HCT116 (cell line): Measurements from ENCODE around the gene NRCAM. TPM values are rescaled to one million over a fixed set of nuclear protein-coding genes. Genes with fewer than 3 reads are reported as not detected.

Experiments
- ATAC-seq: fragments of 200-7000 bp; cut with Tn5 transposase; 2 replicates; pipeline ENCODE4 v1.9.1; 2020; ENCODE audit warnings: mild to moderate bottlenecking, moderate library complexity
- BruUV-seq: library from RNA; stranded (reverse); fragments of 400-500 nt; replicated peaks from 2 replicates; lab custom pipeline; 2021; lab: Mats Ljungman, UMichigan
- CTCF ChIA-PET: fragments of 300-600 bp; sonication (Branson Sonifier 250); formaldehyde crosslinking; loops from one replicate; lab custom pipeline; 2021; ENCODE audit warnings: antibody characterized with exemption; lab: Charles Lee
- POLR2A ChIA-PET: fragments of 300-600, 350-600 bp; sonication (Branson Sonifier 250); formaldehyde crosslinking; loops from one replicate; lab custom pipeline; 2021; ENCODE audit warnings: antibody characterized with exemption; lab: Charles Lee
- RAD21 ChIA-PET, 2 experiments: fragments of 300-600 bp; sonication (Branson Sonifier 250); formaldehyde crosslinking; loops; one replicate each; lab custom pipeline; 2023; ENCODE audit warnings: low total read pairs in 2 of 2; ENCODE audit not compliant: uncharacterized antibody in 2 of 2, unreplicated experiment in 2 of 2, low non-redundant PET in 1 of 2; lab: Charles Lee
- DNase-seq: peaks from one replicate; pipeline ENCODE4 v3.0.0-alpha.2; 2010; ENCODE audit warnings: low read depth, low spot score
- H2AFZ ChIP-seq: fragments of 200-600 bp; shearing (Covaris generic), sonication (generic); 2 replicates; pipeline ENCODE4 v1.6.1; 2017; ENCODE audit warnings: low read depth, mixed run types, mixed read lengths, antibody characterized with exemption, low read length; ENCODE audit not compliant: poor library complexity, severe bottlenecking
- H3K27ac ChIP-seq: 2 replicates; pipeline ENCODE4 v1.5.1; 2012; ENCODE audit warnings: low read depth, low read length
- H3K27me3 ChIP-seq: fragments of 200-600 bp; sonication (generic); 2 replicates; pipeline ENCODE4 v1.6.1; 2016; ENCODE audit warnings: mixed run types, low read length, mixed read lengths; ENCODE audit not compliant: insufficient read depth
- H3K36me3 ChIP-seq, 2 experiments: fragments of 200-500 bp in 1 of 2; fragments of 200-600 bp in 1 of 2; sonication (Bioruptor generic) in 1 of 2; sonication (generic) in 1 of 2; 2 replicates each; pipeline versions ENCODE4 v1.5.1 to v1.6.1; 2014 to 2016; ENCODE audit warnings: low read length in 2 of 2, inconsistent platforms in 1 of 2, mixed read lengths in 1 of 2, mixed run types in 1 of 2; ENCODE audit not compliant: insufficient read depth in 2 of 2, control insufficient read depth in 1 of 2
- H3K4me1 ChIP-seq, 2 experiments: fragments of 200-600 bp in 1 of 2; sonication (generic) in 1 of 2; 2 replicates each; pipeline versions ENCODE4 v1.5.1 to v1.6.1; 2012 to 2017; ENCODE audit warnings: low read length in 2 of 2, inconsistent platforms in 1 of 2, mild to moderate bottlenecking in 1 of 2, mixed read lengths in 1 of 2, mixed run types in 1 of 2, moderate library complexity in 1 of 2; ENCODE audit not compliant: insufficient read depth in 2 of 2, control insufficient read depth in 1 of 2
- H3K4me2 ChIP-seq: fragments of 200-600 bp; sonication (generic); 2 replicates; pipeline ENCODE4 v1.6.1; 2017; ENCODE audit warnings: mixed run types, low read length, mixed read lengths
- H3K4me3 ChIP-seq, 2 experiments: fragments of 200-600 bp in 1 of 2; sonication (generic) in 1 of 2; replicated peaks in 1 of 2; 2 replicates each; pipeline ENCODE4 v1.5.1; 2011 to 2016; ENCODE audit warnings: low read length in 2 of 2, control low read depth in 1 of 2, low read depth in 1 of 2, mild to moderate bottlenecking in 1 of 2, mixed read lengths in 1 of 2, mixed run types in 1 of 2
- H3K79me2 ChIP-seq: fragments of 200-600 bp; sonication (generic); 2 replicates; pipeline ENCODE4 v1.6.1; 2017; ENCODE audit warnings: mild to moderate bottlenecking, mixed run types, low read length, moderate library complexity, mixed read lengths; ENCODE audit not compliant: insufficient read depth
- H3K9ac ChIP-seq: fragments of 200-600 bp; sonication (generic); 2 replicates; pipeline ENCODE4 v1.6.1; 2016; ENCODE audit warnings: low read length, mixed read lengths
- H3K9me2 ChIP-seq: fragments of 200-600 bp; sonication (generic), shearing (Covaris generic); 2 replicates; pipeline ENCODE4 v1.6.1; 2017; ENCODE audit warnings: mixed run types, mild to moderate bottlenecking, moderate library complexity; ENCODE audit not compliant: insufficient read depth
- H3K9me3 ChIP-seq, 2 experiments: fragments of 200-500 bp in 1 of 2; fragments of 200-600 bp in 1 of 2; sonication (Bioruptor generic) in 1 of 2; sonication (generic) in 1 of 2; 2 replicates each; pipeline ENCODE4 v1.6.1; 2014 to 2017; ENCODE audit warnings: low read length in 2 of 2, mixed read lengths in 2 of 2, inconsistent platforms in 1 of 2, low read depth in 1 of 2, mild to moderate bottlenecking in 1 of 2, mixed run types in 1 of 2, moderate library complexity in 1 of 2; ENCODE audit not compliant: control insufficient read depth in 1 of 2, insufficient read depth in 1 of 2
- H4K20me1 ChIP-seq: fragments of 200-600 bp; sonication (generic), shearing (Covaris generic); 2 replicates; pipeline ENCODE4 v1.6.1; 2017; ENCODE audit warnings: mixed run types, mild to moderate bottlenecking, moderate library complexity; ENCODE audit not compliant: insufficient read depth
- CEBPB ChIP-seq: IDR thresholded peaks from 2 replicates; pipeline ENCODE4 v1.6.1; 2012; ENCODE audit warnings: low read depth
- ELF1 ChIP-seq: IDR thresholded peaks from 2 replicates; pipeline ENCODE4 v1.6.1; 2012; ENCODE audit warnings: low read depth, borderline replicate concordance
- JUND ChIP-seq: IDR thresholded peaks from 2 replicates; pipeline ENCODE4 v1.6.1; 2012
- POLR2AphosphoS5 ChIP-seq: IDR thresholded peaks from 2 replicates; pipeline ENCODE4 v1.6.1; 2011; ENCODE audit warnings: mild to moderate bottlenecking, low read depth, low read length, moderate library complexity
- TCF7L2 ChIP-seq: IDR thresholded peaks from 2 replicates; pipeline ENCODE4 v1.7.0; 2011; ENCODE audit warnings: borderline replicate concordance, inconsistent platforms; ENCODE audit not compliant: insufficient read depth, insufficient read length; ENCODE audit errors: extremely low read depth
- ZFX ChIP-seq: fragments of 450-650 bp; IDR thresholded peaks from 2 replicates; pipeline ENCODE4 v1.6.1; 2017
- intact Hi-C: fragments of 100-400 bp; cut with micrococcal nuclease; formaldehyde crosslinking; loops from 2 replicates; pipeline ENCODE4 v1.10.0; 2022
- total RNA-seq: library from RNA; stranded (reverse); gene quantifications from one replicate; pipeline ENCODE4 v1.2.1, GENCODE V29; 2021; ENCODE audit not compliant: unreplicated experiment
- TF ChIP-seq, protein P1 (sequence below), 3 experiments: fragments of 200-600 bp in 1 of 3; sonication (generic) in 1 of 3; IDR thresholded peaks in 2 of 3; conservative IDR thresholded peaks in 1 of 3; 2 replicates each; pipeline ENCODE4 v1.5.1; 2012 to 2017; ENCODE audit warnings: low read depth in 2 of 3, low read length in 2 of 3, antibody characterized with exemption in 1 of 3, borderline replicate concordance in 1 of 3, control low read depth in 1 of 3, mild to moderate bottlenecking in 1 of 3, mixed read lengths in 1 of 3, mixed run types in 1 of 3, moderate library complexity in 1 of 3; ENCODE audit not compliant: insufficient read depth in 1 of 3
- TF ChIP-seq, protein P2 (sequence below): IDR thresholded peaks from 2 replicates; pipeline ENCODE4 v1.6.1; 2011; ENCODE audit warnings: mild to moderate bottlenecking, low read length, moderate library complexity; ENCODE audit not compliant: insufficient replicate concordance; ENCODE audit errors: extremely low read depth
- TF ChIP-seq, protein P3 (sequence below): IDR thresholded peaks from 2 replicates; pipeline ENCODE4 v1.6.1; 2012; ENCODE audit warnings: low read depth
- TF ChIP-seq, protein P4 (sequence below): IDR thresholded peaks from 2 replicates; pipeline ENCODE4 v1.6.1; 2012

The NRCAM gene
- total RNA-seq, 1 experiment from 2014 or later, result 0.15 TPM

DNA sequence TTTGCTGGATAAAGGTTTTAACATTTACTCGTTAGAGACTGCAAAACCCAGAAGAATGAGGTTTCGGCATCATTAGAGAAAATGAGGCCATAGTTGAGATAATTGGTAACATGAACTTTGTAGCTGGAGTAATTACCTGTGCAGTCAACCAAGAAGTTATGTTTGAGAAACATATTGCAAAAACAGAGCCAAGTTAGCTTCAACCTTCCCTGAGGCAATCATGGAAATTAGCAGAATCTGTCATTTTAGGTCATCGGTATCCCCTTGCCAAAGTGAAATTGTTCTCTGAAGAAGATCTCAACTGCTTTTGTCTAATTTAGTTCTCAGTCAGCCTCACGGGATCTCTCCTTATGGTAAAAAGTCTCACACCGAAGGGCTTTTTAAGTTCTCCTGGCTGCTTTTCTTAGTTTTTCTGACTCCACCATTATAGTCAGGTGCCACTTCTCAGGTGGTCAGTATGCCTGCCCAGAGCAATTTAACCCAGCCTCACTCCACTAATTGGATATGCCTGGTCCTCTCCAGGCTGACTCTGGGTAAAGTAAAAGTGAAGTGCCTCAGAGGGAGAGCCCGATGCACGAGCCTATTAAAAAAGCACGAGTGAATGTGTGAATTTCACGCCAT, 52.5 kb downstream of the NRCAM start:
- intact Hi-C loops, result no loop called here
- Histone ChIP-seq H4K20me1 (no peaks in the 10 kb centered on the region), H3K9me3 (no peaks in the 10 kb centered on the region), H3K4me1 (no peaks in the 10 kb centered on the region), H3K27me3 (no peaks in the 10 kb centered on the region), H3K36me3 (no peaks in the 10 kb centered on the region), H2AFZ (no peak overlapping the region), H3K4me3 (no peak overlapping the region), H3K9me2 (no peaks in the 10 kb centered on the region), H3K27ac (no peak overlapping the region), H3K9ac (no peak overlapping the region), H3K4me2 (no peak overlapping the region), H3K79me2 (no peaks in the 10 kb centered on the region)
- ChIA-PET RAD21 (no interaction called here), POLR2A (no interaction called here), CTCF (no interaction called here)
- DNase-seq (no peak), ATAC-seq (no peak)
- BruUV-seq, result no TSS peak
- TF ChIP-seq POLR2AphosphoS5 (no peak), JUND (no peak), ELF1 (no peak), TCF7L2 (no peak), CEBPB (no peak), ZFX (no peak)
- TF ChIP-seq, protein P1, sequence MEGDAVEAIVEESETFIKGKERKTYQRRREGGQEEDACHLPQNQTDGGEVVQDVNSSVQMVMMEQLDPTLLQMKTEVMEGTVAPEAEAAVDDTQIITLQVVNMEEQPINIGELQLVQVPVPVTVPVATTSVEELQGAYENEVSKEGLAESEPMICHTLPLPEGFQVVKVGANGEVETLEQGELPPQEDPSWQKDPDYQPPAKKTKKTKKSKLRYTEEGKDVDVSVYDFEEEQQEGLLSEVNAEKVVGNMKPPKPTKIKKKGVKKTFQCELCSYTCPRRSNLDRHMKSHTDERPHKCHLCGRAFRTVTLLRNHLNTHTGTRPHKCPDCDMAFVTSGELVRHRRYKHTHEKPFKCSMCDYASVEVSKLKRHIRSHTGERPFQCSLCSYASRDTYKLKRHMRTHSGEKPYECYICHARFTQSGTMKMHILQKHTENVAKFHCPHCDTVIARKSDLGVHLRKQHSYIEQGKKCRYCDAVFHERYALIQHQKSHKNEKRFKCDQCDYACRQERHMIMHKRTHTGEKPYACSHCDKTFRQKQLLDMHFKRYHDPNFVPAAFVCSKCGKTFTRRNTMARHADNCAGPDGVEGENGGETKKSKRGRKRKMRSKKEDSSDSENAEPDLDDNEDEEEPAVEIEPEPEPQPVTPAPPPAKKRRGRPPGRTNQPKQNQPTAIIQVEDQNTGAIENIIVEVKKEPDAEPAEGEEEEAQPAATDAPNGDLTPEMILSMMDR (IDR thresholded peaks at IDR 0.05 in 2 of 3, conservative IDR thresholded peaks at IDR 0.05 in 1 of 3; ENCODE audit: borderline replicate concordance in 1 of 3, insufficient read depth in 1 of 3, low read depth in 2 of 3, low read length in 2 of 3), result no peak
- TF ChIP-seq, protein P2, sequence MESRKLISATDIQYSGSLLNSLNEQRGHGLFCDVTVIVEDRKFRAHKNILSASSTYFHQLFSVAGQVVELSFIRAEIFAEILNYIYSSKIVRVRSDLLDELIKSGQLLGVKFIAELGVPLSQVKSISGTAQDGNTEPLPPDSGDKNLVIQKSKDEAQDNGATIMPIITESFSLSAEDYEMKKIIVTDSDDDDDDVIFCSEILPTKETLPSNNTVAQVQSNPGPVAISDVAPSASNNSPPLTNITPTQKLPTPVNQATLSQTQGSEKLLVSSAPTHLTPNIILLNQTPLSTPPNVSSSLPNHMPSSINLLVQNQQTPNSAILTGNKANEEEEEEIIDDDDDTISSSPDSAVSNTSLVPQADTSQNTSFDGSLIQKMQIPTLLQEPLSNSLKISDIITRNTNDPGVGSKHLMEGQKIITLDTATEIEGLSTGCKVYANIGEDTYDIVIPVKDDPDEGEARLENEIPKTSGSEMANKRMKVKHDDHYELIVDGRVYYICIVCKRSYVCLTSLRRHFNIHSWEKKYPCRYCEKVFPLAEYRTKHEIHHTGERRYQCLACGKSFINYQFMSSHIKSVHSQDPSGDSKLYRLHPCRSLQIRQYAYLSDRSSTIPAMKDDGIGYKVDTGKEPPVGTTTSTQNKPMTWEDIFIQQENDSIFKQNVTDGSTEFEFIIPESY, result no peak
- TF ChIP-seq, protein P3, sequence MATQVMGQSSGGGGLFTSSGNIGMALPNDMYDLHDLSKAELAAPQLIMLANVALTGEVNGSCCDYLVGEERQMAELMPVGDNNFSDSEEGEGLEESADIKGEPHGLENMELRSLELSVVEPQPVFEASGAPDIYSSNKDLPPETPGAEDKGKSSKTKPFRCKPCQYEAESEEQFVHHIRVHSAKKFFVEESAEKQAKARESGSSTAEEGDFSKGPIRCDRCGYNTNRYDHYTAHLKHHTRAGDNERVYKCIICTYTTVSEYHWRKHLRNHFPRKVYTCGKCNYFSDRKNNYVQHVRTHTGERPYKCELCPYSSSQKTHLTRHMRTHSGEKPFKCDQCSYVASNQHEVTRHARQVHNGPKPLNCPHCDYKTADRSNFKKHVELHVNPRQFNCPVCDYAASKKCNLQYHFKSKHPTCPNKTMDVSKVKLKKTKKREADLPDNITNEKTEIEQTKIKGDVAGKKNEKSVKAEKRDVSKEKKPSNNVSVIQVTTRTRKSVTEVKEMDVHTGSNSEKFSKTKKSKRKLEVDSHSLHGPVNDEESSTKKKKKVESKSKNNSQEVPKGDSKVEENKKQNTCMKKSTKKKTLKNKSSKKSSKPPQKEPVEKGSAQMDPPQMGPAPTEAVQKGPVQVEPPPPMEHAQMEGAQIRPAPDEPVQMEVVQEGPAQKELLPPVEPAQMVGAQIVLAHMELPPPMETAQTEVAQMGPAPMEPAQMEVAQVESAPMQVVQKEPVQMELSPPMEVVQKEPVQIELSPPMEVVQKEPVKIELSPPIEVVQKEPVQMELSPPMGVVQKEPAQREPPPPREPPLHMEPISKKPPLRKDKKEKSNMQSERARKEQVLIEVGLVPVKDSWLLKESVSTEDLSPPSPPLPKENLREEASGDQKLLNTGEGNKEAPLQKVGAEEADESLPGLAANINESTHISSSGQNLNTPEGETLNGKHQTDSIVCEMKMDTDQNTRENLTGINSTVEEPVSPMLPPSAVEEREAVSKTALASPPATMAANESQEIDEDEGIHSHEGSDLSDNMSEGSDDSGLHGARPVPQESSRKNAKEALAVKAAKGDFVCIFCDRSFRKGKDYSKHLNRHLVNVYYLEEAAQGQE, result no peak
- TF ChIP-seq, protein P4, sequence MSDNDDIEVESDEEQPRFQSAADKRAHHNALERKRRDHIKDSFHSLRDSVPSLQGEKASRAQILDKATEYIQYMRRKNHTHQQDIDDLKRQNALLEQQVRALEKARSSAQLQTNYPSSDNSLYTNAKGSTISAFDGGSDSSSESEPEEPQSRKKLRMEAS, result no peak
